ENCODE results near the gene PKM.

The PKM gene

GRCh38 chr15:72227192-72227586 lies 3.8 kb downstream of the PKM start:
- no peak for TF ChIP-seq ZNF274 (IDR thresholded peaks at IDR 0.05; ENCODE audit: low read depth, low read length)
- peak overlapping the region; percentile 92 for H3K4me3 ChIP-seq (ENCODE audit: low read length)

- no peak for TF ChIP-seq ZNF274 (IDR thresholded peaks at IDR 0.05; ENCODE audit: low read depth, low read length)
- H3K4me3 ChIP-seq (ENCODE audit: low read length): no peak overlapping the region
These were observed 7.7 kb downstream of the PKM start for GRCh38 chr15:72223278-72223677.

GRCh38 chr15:72222393-72222792 lies 8.6 kb downstream of the PKM start:
- H3K4me3 ChIP-seq (ENCODE audit: low read length): no peak overlapping the region
- TF ChIP-seq ZNF274 (IDR thresholded peaks at IDR 0.05; ENCODE audit: low read depth, low read length): no peak

GRCh38 chr15:72220687-72221086 lies 10.3 kb downstream of the PKM start:
- H3K4me3 ChIP-seq (ENCODE audit: low read length): no peak overlapping the region
- no peak for TF ChIP-seq ZNF274 (IDR thresholded peaks at IDR 0.05; ENCODE audit: low read depth, low read length)

- no peak overlapping the region for H3K4me3 ChIP-seq (ENCODE audit: low read length)
- TF ChIP-seq ZNF274 (IDR thresholded peaks at IDR 0.05; ENCODE audit: low read depth, low read length): no peak
These were observed 13.8 kb downstream of the PKM start for GRCh38 chr15:72217216-72217615.

- H3K4me3 ChIP-seq (ENCODE audit: low read length): no peak overlapping the region
- TF ChIP-seq ZNF274 (IDR thresholded peaks at IDR 0.05; ENCODE audit: low read depth, low read length): no peak
These were observed 14.9 kb downstream of the PKM start for GRCh38 chr15:72216079-72216478.

GRCh38 chr15:72207558-72208085 lies 23.4 kb downstream of the PKM start:
- no peak for TF ChIP-seq ZNF274 (IDR thresholded peaks at IDR 0.05; ENCODE audit: low read depth, low read length)
- no peak overlapping the region for H3K4me3 ChIP-seq (ENCODE audit: low read length)

GRCh38 chr15:72206677-72207000 lies 24.4 kb downstream of the PKM start:
- no peak overlapping the region for H3K4me3 ChIP-seq (ENCODE audit: low read length)
- TF ChIP-seq ZNF274 (IDR thresholded peaks at IDR 0.05; ENCODE audit: low read depth, low read length): no peak

- H3K4me3 ChIP-seq (ENCODE audit: low read length): no peak overlapping the region
- no peak for TF ChIP-seq ZNF274 (IDR thresholded peaks at IDR 0.05; ENCODE audit: low read depth, low read length)
These were observed 24.9 kb downstream of the PKM start for GRCh38 chr15:72205896-72206676.

- H3K4me3 ChIP-seq (ENCODE audit: low read length): no peak overlapping the region
- no peak for TF ChIP-seq ZNF274 (IDR thresholded peaks at IDR 0.05; ENCODE audit: low read depth, low read length)
These were observed 25.7 kb downstream of the PKM start for GRCh38 chr15:72205273-72205672.

GRCh38 chr15:72203507-72203837 lies 27.5 kb downstream of the PKM start:
- TF ChIP-seq ZNF274 (IDR thresholded peaks at IDR 0.05; ENCODE audit: low read depth, low read length): no peak
- H3K4me3 ChIP-seq (ENCODE audit: low read length): no peak overlapping the region

GRCh38 chr15:72202801-72203506 lies 28.0 kb downstream of the PKM start:
- TF ChIP-seq ZNF274 (IDR thresholded peaks at IDR 0.05; ENCODE audit: low read depth, low read length): no peak
- no peak overlapping the region for H3K4me3 ChIP-seq (ENCODE audit: low read length)

GRCh38 chr15:72202302-72202701 lies 28.7 kb downstream of the PKM start:
- no peak overlapping the region for H3K4me3 ChIP-seq (ENCODE audit: low read length)
- no peak for TF ChIP-seq ZNF274 (IDR thresholded peaks at IDR 0.05; ENCODE audit: low read depth, low read length)

GRCh38 chr15:72201391-72201921 lies 29.5 kb downstream of the PKM start:
- TF ChIP-seq ZNF274 (IDR thresholded peaks at IDR 0.05; ENCODE audit: low read depth, low read length): no peak
- no peak overlapping the region for H3K4me3 ChIP-seq (ENCODE audit: low read length)
